NCI-H748 (cell line): Measurements from ENCODE around the gene BOD1.
A peak's percentile ranks its signal among the peaks of the same experiment; 100 is the strongest.

Experiments
- DNase-seq: peaks from one replicate; lab custom pipeline; 2025; ENCODE audit not compliant: unreplicated experiment; lab: John Stamatoyannopoulos, UW

BOD1 gene

GRCh38 chr5:173642191-173642816 lies 25.9 kb upstream of the BOD1 start:
- DNase-seq: no peak

DNA sequence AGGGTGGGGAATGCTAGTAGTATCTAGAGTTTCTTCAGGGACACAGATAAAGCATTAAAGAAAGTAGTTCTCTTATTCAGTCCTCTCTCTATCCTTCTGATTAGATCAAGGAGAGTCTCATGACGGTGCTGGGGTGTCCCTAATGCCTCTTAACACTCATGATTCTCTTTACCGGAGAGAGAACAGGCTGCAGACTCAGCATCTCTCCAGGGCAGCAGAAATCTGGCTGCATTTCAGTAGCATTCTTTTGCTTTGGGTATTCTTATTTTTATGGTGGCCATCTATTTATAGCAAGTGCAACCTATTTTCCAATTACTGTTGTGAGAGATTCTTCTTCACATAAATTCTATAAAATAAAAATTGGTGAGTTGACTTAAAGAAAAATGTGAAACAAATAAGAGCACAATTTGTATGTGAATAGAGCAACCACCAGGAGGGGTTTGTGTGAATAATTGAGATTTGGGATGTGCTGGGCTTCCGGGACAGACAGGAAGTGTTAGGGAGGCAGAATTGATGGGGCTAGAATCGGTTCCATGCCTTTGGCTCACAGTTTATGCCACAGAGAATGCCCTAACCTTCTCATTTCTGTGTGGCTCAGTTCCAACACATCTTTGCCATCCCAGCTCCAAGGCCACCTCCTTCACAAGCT lies 23.8 kb upstream of the BOD1 start:
- DNase-seq: no peak

- no peak for DNase-seq
These were observed 21.9 kb upstream of the BOD1 start for GRCh38 chr5:173638126-173639040.

DNA sequence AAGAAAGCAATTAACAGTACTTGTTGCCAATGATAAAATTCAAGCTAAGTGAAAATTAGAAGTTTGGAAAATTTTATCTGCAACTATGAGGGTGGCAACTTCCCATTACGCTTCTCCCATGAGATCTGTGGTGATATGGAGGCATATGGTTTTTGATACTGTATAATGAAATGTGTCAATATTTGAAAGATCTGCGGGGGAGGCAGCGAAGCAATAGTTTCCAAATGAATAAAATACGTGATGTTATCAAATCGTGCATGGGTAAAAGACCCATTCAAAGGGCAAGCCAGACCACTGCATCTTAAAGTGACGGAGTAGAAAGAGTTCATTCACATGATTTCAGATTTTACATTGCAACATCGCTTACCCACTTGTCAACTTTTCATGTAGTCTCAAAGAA lies 20.9 kb upstream of the BOD1 start:
- DNase-seq: no peak

DNA sequence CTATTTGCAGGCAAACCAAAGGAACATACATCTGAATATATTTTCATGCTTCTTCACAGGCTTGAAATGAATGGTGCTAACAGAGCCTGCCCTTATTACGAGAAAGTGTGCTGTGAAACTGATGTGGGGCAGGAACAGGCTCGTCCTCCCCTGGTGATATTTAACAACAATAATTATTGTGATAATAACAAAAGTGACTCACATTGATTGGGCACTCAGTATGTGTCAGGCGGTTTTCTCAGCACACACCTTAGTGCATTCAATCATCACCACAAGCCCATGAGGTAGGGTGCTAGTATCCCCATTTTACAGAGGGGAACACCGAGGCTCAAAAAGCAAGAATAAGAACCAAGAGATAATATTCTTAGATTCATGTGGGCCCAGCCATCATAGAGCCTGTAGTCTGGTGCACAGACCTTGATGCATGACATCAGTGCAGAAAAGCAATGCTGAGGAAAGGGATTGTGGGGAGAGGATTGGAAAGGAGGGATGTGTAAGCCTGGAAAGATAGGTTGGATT lies 18.1 kb upstream of the BOD1 start:
- no peak for DNase-seq

- no peak for DNase-seq
These were observed 16.9 kb upstream of the BOD1 start for GRCh38 chr5:173633304-173633703.

DNA sequence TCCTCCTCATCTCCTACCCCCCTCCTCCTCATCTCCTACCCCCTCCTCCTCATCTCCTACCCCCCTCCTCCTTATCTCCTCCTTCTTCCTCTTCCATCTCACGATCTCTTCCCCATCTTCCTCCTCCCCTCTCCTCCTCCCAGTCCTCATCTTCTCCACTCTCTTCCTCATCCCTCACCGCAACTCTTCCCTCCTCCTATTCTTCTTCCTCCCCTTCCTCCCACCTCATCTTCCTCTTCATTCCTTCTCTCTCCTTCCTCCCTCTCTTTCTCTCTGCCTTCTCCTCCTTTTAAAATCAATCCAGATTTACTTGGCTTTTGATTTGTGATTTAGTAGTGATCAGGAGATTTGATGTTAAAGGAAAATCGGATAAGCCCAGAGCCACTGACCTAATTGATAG lies 15.0 kb upstream of the BOD1 start:
- DNase-seq: no peak

- no peak for DNase-seq
These were observed 14.4 kb upstream of the BOD1 start for GRCh38 chr5:173630724-173631365.

- DNase-seq: peak; percentile 47
These were observed 13.2 kb upstream of the BOD1 start for GRCh38 chr5:173629628-173630027.

GRCh38 chr5:173628501-173628900 lies 12.1 kb upstream of the BOD1 start:
- no peak for DNase-seq

DNA sequence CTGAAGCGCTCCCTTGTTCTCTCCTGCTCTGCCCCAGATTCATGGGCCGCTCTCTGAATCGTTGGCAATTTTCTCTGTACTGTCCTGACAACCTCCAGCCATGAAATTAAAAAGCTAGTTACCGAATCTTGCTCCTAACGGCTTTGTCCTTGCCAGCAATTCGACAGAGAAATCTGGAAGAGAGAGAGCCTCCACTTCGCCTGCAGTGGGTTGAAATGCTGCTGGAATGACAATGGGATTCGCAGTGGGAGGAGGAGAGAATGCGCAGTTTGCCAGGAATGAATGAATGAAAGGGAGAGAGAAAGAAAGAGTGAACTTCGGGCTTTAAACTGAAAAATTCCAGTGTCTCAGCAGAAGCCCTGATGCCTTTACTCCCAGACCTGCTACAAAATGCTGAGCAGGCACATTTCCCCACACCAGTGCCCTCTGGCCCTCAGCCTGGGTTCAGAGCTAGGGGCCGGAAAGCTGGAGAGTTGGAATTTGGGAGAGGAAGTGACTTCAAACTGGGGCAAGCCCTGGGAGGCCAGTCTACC lies 11.5 kb upstream of the BOD1 start:
- DNase-seq: no peak

DNA sequence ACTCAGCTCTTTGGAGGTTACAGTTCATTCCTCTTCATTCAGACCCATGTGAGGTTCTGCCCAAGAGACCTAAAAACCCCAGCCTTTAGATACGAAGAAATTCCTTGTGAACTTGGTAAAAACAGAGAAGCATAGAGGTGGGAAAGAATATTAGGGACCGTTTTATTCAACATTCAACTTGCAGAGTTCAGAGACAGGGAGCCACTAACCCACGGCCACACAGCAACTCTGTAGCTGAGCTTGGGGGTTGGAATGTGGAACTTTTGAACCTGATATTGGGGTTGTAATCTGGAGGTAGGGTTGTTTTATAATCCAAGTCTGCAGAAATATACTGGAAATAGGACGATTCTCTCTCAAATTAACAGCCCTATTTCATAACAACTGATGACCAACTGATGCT lies 10.8 kb upstream of the BOD1 start:
- DNase-seq: no peak

GRCh38 chr5:173626505-173626820 lies 10.0 kb upstream of the BOD1 start:
- no peak for DNase-seq

GRCh38 chr5:173625673-173626504 lies 9.4 kb upstream of the BOD1 start:
- peak; percentile 26 for DNase-seq

GRCh38 chr5:173625261-173625660 lies 8.8 kb upstream of the BOD1 start:
- DNase-seq: no peak

DNA sequence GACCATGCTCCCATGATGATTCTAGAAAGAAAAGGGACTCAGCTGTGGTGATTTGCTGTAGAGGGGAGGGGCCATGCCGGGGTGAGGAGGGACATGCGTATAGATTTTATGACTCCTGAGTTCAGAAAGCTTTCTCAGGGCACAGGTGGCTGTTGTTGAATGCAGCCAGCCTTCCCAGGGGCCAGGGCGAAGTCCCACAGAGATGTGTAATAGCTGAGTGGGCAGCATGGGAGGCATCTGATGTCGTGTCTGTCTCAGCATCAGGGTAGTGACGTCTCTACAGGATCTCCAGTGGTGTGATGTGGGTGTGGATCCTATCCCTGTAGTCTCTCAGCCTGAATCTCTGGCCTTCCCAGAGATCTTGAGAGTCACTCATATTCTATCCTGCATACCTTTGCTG lies 7.8 kb upstream of the BOD1 start:
- no peak for DNase-seq

GRCh38 chr5:173623789-173624188 lies 7.3 kb upstream of the BOD1 start:
- DNase-seq: no peak

DNA sequence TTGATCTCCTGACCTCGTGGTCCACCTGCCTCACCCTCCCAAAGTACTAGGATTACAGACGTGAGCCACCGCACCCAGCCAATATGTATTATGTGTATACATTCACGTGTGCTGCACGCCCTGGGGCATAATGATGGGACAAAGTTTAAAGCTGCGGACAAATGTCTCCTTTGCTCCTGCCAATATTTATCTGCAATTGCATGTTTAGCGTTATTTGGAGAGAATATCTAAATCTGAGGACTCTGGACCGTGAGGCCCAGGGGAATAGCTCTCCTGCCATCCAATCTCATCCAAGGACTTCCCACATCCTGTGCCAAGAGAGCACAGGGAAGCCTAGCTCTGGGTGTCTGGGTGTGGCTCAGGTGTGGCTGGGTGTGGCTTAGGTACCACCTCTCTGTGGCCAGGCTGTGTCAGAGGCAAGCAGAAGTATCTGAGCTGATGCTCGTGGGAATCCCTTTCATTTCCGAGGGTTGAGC lies 6.9 kb upstream of the BOD1 start:
- peak; percentile 39 for DNase-seq

GRCh38 chr5:173622183-173623047 lies 6.0 kb upstream of the BOD1 start:
- DNase-seq: no peak
